ENCODE results near the gene SMIM35. TPM values are rescaled to one million over a fixed set of nuclear protein-coding genes. Genes with fewer than 3 reads are reported as not detected.

Gene SMIM35
- total RNA-seq, 4 donors from 2014 or later = not detected

DNA sequence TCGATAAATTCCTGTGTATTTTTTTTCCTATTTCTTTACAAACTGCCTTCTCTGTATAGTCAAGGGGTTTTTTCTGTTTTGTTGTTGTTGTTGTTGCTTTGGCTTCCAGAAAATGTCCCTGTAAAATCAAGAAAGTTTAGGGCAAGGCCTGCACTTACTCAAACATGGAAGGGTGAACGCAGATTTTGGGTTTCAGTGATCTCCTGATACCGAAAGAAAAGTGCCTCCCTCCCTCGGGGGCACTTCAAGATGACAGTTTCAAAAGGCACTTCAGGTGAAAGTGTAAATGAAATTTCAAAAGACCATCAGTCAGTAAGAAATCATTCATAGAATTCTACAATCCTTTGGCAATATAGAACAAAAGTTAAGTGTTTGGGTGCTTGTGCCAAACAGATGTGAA lies 53.3 kb downstream of the SMIM35 start:
- DNase-seq (no peak), ATAC-seq (no peak)
- no peak overlapping the region for H3K4me3 ChIP-seq
- peaks cover 0 to 2% (median 0%) of the 10 kb centered on the region in 3 donors for H3K27me3 ChIP-seq
- no peaks in the 10 kb centered on the region for H3K36me3 ChIP-seq
- in situ Hi-C loops (cut with MboI; ENCODE audit: low sequenced_read_pairs in 4 of 4) = no loop called here
- no peaks in the 10 kb centered on the region for H3K4me1 ChIP-seq
- TF ChIP-seq, protein P1, sequence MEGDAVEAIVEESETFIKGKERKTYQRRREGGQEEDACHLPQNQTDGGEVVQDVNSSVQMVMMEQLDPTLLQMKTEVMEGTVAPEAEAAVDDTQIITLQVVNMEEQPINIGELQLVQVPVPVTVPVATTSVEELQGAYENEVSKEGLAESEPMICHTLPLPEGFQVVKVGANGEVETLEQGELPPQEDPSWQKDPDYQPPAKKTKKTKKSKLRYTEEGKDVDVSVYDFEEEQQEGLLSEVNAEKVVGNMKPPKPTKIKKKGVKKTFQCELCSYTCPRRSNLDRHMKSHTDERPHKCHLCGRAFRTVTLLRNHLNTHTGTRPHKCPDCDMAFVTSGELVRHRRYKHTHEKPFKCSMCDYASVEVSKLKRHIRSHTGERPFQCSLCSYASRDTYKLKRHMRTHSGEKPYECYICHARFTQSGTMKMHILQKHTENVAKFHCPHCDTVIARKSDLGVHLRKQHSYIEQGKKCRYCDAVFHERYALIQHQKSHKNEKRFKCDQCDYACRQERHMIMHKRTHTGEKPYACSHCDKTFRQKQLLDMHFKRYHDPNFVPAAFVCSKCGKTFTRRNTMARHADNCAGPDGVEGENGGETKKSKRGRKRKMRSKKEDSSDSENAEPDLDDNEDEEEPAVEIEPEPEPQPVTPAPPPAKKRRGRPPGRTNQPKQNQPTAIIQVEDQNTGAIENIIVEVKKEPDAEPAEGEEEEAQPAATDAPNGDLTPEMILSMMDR (IDR thresholded peaks at IDR 0.05 in 4 of 5, conservative IDR thresholded peaks at IDR 0.05 in 1 of 5) = no peak
- TF ChIP-seq POLR2A (IDR thresholded peaks at IDR 0.05) = no peak
- H3K27ac ChIP-seq = no peak overlapping the region
- H3K9me3 ChIP-seq = no peaks in the 10 kb centered on the region
- intact Hi-C loops (cut with DNase I; ENCODE audit: low total_unique reads) = no loop called here

DNA sequence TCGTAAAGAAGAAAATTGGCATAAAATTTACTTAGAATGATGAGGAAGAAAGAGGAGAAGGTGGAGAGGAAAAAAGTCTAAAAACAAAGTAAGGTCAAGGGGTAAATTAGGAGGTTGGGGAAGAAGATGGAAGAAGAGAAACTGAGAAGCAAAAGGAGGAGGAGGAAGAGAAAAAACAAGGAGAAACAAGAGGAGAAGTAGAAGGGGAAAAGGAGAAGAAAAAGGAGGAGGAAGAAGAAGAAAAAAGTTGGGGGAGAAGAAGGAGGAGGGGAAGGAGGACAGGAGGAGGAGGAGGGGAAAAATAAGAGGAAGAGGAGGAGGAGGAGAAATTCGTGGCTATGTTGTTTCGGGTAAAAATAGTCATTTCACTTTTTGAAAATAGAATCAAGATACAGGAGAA lies 58.1 kb downstream of the SMIM35 start:
- H3K4me1 ChIP-seq = no peaks in the 10 kb centered on the region
- ATAC-seq (no peak), DNase-seq (no peak)
- intact Hi-C loops (cut with DNase I; ENCODE audit: low total_unique reads) = no loop called here
- peaks cover 0 to 4% (median 2%) of the 10 kb centered on the region in 3 donors for H3K27me3 ChIP-seq
- in situ Hi-C loops (cut with MboI; ENCODE audit: low sequenced_read_pairs in 4 of 4) = no loop called here
- peaks cover 0 to 6% (median 0%) of the 10 kb centered on the region in 3 donors for H3K9me3 ChIP-seq
- no peak overlapping the region for H3K27ac ChIP-seq
- no peak overlapping the region for H3K4me3 ChIP-seq
- TF ChIP-seq POLR2A (IDR thresholded peaks at IDR 0.05) = no peak
- TF ChIP-seq, protein P1 (IDR thresholded peaks at IDR 0.05 in 4 of 5, conservative IDR thresholded peaks at IDR 0.05 in 1 of 5) = no peak
- H3K36me3 ChIP-seq = no peaks in the 10 kb centered on the region

DNA sequence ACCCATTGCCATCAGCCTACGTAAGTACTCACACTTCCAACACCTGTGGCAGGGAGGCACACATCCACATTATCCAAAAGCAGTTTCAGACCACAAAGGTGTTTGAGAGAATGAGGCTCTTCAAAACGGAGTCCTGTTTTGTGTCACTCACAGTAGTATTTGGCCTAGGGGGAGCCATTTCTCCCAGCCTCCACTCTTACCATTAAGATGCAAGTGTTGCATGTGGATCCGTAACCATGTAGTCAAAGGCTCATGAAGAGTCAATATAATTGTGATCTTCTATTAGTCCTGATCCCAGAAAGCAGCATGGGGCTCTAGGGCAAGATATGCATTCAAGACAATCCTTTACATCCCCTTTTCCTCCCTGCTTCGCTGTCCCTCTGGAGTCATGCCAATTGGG lies 59.1 kb downstream of the SMIM35 start:
- in situ Hi-C loops (cut with MboI; ENCODE audit: low sequenced_read_pairs in 4 of 4) (no loop called here), intact Hi-C loops (cut with DNase I; ENCODE audit: low total_unique reads) (no loop called here)
- H3K27me3 ChIP-seq = peaks cover 0 to 4% (median 2%) of the 10 kb centered on the region in 3 donors
- no peaks in the 10 kb centered on the region for H3K4me1 ChIP-seq
- H3K36me3 ChIP-seq = no peaks in the 10 kb centered on the region
- no peak overlapping the region for H3K27ac ChIP-seq
- peaks cover 0 to 6% (median 0%) of the 10 kb centered on the region in 3 donors for H3K9me3 ChIP-seq
- no peak for ATAC-seq
- DNase-seq = no peak
- TF ChIP-seq, protein P1 (IDR thresholded peaks at IDR 0.05 in 4 of 5, conservative IDR thresholded peaks at IDR 0.05 in 1 of 5) = no peak
- TF ChIP-seq POLR2A (IDR thresholded peaks at IDR 0.05) = no peak
- no peak overlapping the region for H3K4me3 ChIP-seq

DNA sequence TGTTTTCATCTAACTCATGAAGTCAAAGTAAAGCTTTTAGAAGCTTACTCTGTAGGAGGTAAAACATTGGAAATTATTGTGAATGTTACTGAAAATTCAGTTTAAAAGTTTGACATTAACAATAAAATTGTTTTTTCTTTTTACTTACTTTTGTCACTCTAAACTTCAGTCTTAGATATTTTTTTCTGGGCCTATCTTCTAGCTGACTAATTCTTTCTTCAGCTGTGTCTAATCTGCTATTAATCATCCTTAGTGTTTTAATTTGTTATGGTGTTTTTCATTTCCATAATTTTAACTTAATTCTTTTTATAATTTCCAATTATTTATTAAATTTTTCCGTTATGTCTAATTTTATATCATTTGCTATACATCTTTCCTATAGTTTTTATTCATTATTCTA lies 65.6 kb downstream of the SMIM35 start:
- Histone ChIP-seq H3K27me3 (peaks cover 0 to 9% (median 0%) of the 10 kb centered on the region in 3 donors), H3K36me3 (no peaks in the 10 kb centered on the region), H3K27ac (no peak overlapping the region), H3K4me3 (no peak overlapping the region), H3K9me3 (peaks cover 0 to 6% (median 0%) of the 10 kb centered on the region in 3 donors), H3K4me1 (no peaks in the 10 kb centered on the region)
- ATAC-seq (no peak), DNase-seq (no peak)
- TF ChIP-seq, protein P1 (IDR thresholded peaks at IDR 0.05 in 4 of 5, conservative IDR thresholded peaks at IDR 0.05 in 1 of 5) = no peak
- TF ChIP-seq POLR2A (IDR thresholded peaks at IDR 0.05) = no peak
- intact Hi-C loops (cut with DNase I; ENCODE audit: low total_unique reads) (no loop called here), in situ Hi-C loops (cut with MboI; ENCODE audit: low sequenced_read_pairs in 4 of 4) (no loop called here)

DNA sequence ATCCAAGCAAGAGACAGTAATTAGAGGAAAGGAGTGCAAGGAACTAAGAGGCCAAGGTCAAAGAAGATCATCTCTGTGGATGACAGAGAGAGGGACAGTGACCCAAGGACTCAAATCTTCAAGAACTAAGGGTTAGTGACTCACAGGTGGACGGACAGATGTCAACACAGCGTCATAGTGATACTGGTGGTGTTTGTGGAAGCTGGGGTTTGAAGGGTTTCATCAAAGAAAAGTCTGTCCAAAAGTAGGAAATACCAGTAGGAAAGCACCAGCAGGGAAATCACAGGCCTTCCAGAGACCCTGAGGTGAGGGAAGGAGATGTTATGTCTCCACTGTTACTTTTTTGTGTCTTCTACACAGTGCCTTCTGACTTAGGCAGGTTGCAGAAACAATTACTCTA lies 68.4 kb downstream of the SMIM35 start:
- no peak overlapping the region for H3K4me3 ChIP-seq
- ATAC-seq (no peak), DNase-seq (no peak)
- no peaks in the 10 kb centered on the region for H3K4me1 ChIP-seq
- TF ChIP-seq, protein P1 (IDR thresholded peaks at IDR 0.05 in 4 of 5, conservative IDR thresholded peaks at IDR 0.05 in 1 of 5) = no peak
- TF ChIP-seq POLR2A (IDR thresholded peaks at IDR 0.05) = no peak
- no peaks in the 10 kb centered on the region for H3K9me3 ChIP-seq
- H3K36me3 ChIP-seq = no peaks in the 10 kb centered on the region
- peaks cover 0 to 5% (median 4%) of the 10 kb centered on the region in 3 donors for H3K27me3 ChIP-seq
- in situ Hi-C loops (cut with MboI; ENCODE audit: low sequenced_read_pairs in 4 of 4) = no loop called here
- H3K27ac ChIP-seq = no peak overlapping the region
- intact Hi-C loops (cut with DNase I; ENCODE audit: low total_unique reads) = no loop called here

All from gastrocnemius medialis (tissue), 4 donors.